ENCODE data around the gene RNF144A.

GRCh38 chr2:7040547-7040946 is 123.3 kb downstream of the RNF144A start:
- TF ChIP-seq POLR2A (IDR thresholded peaks at IDR 0.05) (no peak), CTCF (IDR thresholded peaks at IDR 0.05) (no peak)

Measured in tibial nerve (tissue), 3 donors.